Sigmoid colon (tissue), 3 donors: ENCODE results near the gene CDH23.

Experiments used
- POLR2A ChIP-seq, 2 donors: fragments of 450-650 bp; IDR thresholded peaks; one replicate each; pipeline ENCODE4 v1.6.1; 2016; ENCODE audit warnings: antibody characterized with exemption in 2 of 2, mild to moderate bottlenecking in 2 of 2, moderate library complexity in 2 of 2
- TF ChIP-seq, protein P1 (sequence below), 4 experiments: fragments of 450-650 bp in 3 of 4; fragments of 200-600 bp in 1 of 4; IDR thresholded peaks; one replicate each; pipeline ENCODE4 v1.5.1; 2016 to 2019; ENCODE audit warnings: antibody characterized with exemption in 4 of 4, mild to moderate bottlenecking in 3 of 4, moderate library complexity in 2 of 4

DNA sequence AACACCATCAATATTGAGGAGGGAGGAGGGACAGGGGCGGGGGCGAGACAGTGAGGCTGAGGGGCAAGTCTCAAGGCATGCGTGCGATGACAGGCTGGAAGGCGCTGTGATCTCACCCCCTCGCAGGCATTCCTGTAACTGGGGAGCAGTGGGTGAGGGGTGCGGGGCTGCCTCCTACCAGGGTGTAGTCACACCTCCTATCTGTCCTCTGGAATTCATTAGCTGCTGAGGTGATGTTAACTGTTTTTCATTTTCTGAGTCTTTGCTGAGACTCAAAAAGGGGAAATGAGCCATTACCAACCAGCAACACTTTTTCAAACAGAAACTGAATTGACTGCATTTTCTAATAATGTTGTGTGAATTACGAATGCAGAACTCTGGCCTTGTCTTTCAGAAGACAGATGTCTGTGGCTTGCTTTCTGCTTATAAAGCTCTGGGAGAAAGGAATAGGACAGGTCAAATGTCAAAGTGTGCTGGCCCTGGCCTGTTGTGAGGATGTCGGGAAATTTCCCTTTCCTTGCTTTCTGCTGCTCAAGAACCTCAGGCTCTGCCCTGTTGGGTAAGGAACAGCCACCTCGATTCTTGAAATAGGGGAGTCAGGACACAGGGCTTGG, 23.7 kb upstream of the CDH23 start:
- no peak for TF ChIP-seq POLR2A (IDR thresholded peaks at IDR 0.05)
- TF ChIP-seq, protein P1, sequence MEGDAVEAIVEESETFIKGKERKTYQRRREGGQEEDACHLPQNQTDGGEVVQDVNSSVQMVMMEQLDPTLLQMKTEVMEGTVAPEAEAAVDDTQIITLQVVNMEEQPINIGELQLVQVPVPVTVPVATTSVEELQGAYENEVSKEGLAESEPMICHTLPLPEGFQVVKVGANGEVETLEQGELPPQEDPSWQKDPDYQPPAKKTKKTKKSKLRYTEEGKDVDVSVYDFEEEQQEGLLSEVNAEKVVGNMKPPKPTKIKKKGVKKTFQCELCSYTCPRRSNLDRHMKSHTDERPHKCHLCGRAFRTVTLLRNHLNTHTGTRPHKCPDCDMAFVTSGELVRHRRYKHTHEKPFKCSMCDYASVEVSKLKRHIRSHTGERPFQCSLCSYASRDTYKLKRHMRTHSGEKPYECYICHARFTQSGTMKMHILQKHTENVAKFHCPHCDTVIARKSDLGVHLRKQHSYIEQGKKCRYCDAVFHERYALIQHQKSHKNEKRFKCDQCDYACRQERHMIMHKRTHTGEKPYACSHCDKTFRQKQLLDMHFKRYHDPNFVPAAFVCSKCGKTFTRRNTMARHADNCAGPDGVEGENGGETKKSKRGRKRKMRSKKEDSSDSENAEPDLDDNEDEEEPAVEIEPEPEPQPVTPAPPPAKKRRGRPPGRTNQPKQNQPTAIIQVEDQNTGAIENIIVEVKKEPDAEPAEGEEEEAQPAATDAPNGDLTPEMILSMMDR (IDR thresholded peaks at IDR 0.05) = no peak
